Lung (tissue), 12 donors: ENCODE results near the gene NACC1. TPM values are rescaled to one million over a fixed set of nuclear protein-coding genes. Genes with fewer than 3 reads are reported as not detected.

ENCODE experiments used
- ATAC-seq: fragments of 200-7000 bp; cut with Tn5 transposase; one replicate; pipeline ENCODE4 v1.9.1; 2020; ENCODE audit warnings: moderate number of reproducible peaks; ENCODE audit not compliant: insufficient read depth, low FRiP score
- DNase-seq, 3 donors: peaks; one replicate each; pipeline ENCODE4 v3.0.0-alpha.2; 2013 to 2017
- H3K27ac ChIP-seq, 2 donors: one replicate each; pipeline ENCODE4 v1.5.1; 2013; ENCODE audit warnings: mild to moderate bottlenecking in 2 of 2, moderate library complexity in 2 of 2, control low read depth in 1 of 2, inconsistent platforms in 1 of 2, low read depth in 1 of 2, low read length in 1 of 2
- H3K27me3 ChIP-seq, 3 donors: one replicate each; pipeline ENCODE4 v1.5.1; 2013; ENCODE audit warnings: low read length in 2 of 3; ENCODE audit not compliant: control insufficient read depth in 3 of 3, insufficient read depth in 3 of 3
- H3K36me3 ChIP-seq, 4 donors: one replicate each; pipeline ENCODE4 v1.5.1; 2013; ENCODE audit warnings: low read length in 4 of 4, mild to moderate bottlenecking in 1 of 4, moderate library complexity in 1 of 4; ENCODE audit not compliant: control insufficient read depth in 4 of 4, insufficient read depth in 4 of 4
- H3K4me1 ChIP-seq, 5 donors: one replicate each; pipeline ENCODE4 v1.5.1; 2013; ENCODE audit warnings: low read length in 5 of 5, mild to moderate bottlenecking in 2 of 5, moderate library complexity in 1 of 5; ENCODE audit not compliant: control insufficient read depth in 5 of 5, insufficient read depth in 5 of 5
- H3K4me3 ChIP-seq: one replicate; pipeline ENCODE4 v1.5.1; 2013; ENCODE audit warnings: mild to moderate bottlenecking, control low read depth, moderate library complexity
- H3K9ac ChIP-seq, 2 donors: one replicate each; pipeline ENCODE4 v1.5.1; 2013; ENCODE audit warnings: low read length in 2 of 2, control low read depth in 1 of 2; ENCODE audit not compliant: insufficient read depth in 1 of 2
- H3K9me3 ChIP-seq, 4 donors: one replicate each; pipeline ENCODE4 v1.5.1; 2013; ENCODE audit warnings: low read length in 3 of 4, mild to moderate bottlenecking in 1 of 4, moderate library complexity in 1 of 4; ENCODE audit not compliant: control insufficient read depth in 4 of 4, insufficient read depth in 3 of 4
- CTCF ChIP-seq: IDR thresholded peaks from 2 replicates; pipeline ENCODE4 v1.5.1; 2012; ENCODE audit warnings: mild to moderate bottlenecking; ENCODE audit errors: control extremely low read depth, extremely low read depth
- WGBS, 2 donors: extraction: QIAGEN DNeasy Blood & Tissue Kit; methylation state at CpG; one replicate each; pipeline ENCODE4 v1.1.7; 2013; 5-methylcytosine and 5-hydroxymethylcytosine counted together
- polyA plus RNA-seq, 2 donors: library from polyadenylated mRNA; stranded (reverse); fragments of 200-250 nt; gene quantifications; one replicate each; pipeline ENCODE4 v1.2.1, GENCODE V29; 2013
- total RNA-seq, 2 donors: library from RNA; depleted of rRNA in 1 of 2; stranded (reverse); fragments of >200 nt in 1 of 2; gene quantifications; one replicate each; pipeline ENCODE4 v1.2.1, GENCODE V29; 2014 to 2021
- donor health status: control.
- donor health status: control.
- donor health status: Bipolar disorder and iron deficiency.
- donor health status: healthy.
- donor health status: DM: yes; HTN: yes; CAD: no.

NACC1 gene
- total and polyA plus RNA-seq, 4 donors: 18.4 to 94.8 (median 58.2) TPM

GRCh38 chr19:13087795-13088537 is 30.1 kb upstream of the NACC1 start:
- Histone ChIP-seq H3K27me3 (no peaks in the 10 kb centered on the region), H3K4me1 (peaks cover 0 to 41% (median 13%) of the 10 kb centered on the region in 5 donors), H3K9me3 (no peaks in the 10 kb centered on the region), H3K27ac (no peak overlapping the region), H3K36me3 (peaks cover 0 to 25% (median 16%) of the 10 kb centered on the region in 4 donors), H3K9ac (no peak overlapping the region), H3K4me3 (no peak overlapping the region)
- WGBS, 2 donors: 89 to 92% methylated on average over 35 to 37 of the region's 37 CpGs
- ATAC-seq: no peak
- no peak for TF ChIP-seq CTCF
- DNase-seq: no peak

GRCh38 chr19:13089139-13089856 is 28.8 kb upstream of the NACC1 start:
- Histone ChIP-seq H3K4me1 (peaks cover 0 to 52% (median 13%) of the 10 kb centered on the region in 5 donors), H3K9me3 (no peaks in the 10 kb centered on the region), H3K4me3 (no peak overlapping the region), H3K27ac (peak overlapping the region in 1 of 2 donors; percentile 40), H3K27me3 (no peaks in the 10 kb centered on the region), H3K36me3 (peaks cover 0 to 19% (median 13%) of the 10 kb centered on the region in 4 donors), H3K9ac (no peak overlapping the region)
- no peak for DNase-seq
- 86 to 91% methylated on average over 5 of the region's 5 CpGs for WGBS, 2 donors
- no peak for TF ChIP-seq CTCF
- no peak for ATAC-seq

GRCh38 chr19:13089857-13090507 is 28.1 kb upstream of the NACC1 start:
- H3K27ac ChIP-seq: peak overlapping the region in 1 of 2 donors; percentile 40
- no peaks in the 10 kb centered on the region for H3K9me3 ChIP-seq
- DNase-seq: no peak
- no peak for ATAC-seq
- TF ChIP-seq CTCF: no peak
- WGBS, 2 donors: 80 to 91% methylated on average over 12 of the region's 12 CpGs
- peaks cover 0 to 22% (median 11%) of the 10 kb centered on the region in 4 donors for H3K36me3 ChIP-seq
- no peaks in the 10 kb centered on the region for H3K27me3 ChIP-seq
- H3K4me1 ChIP-seq: peaks cover 0 to 55% (median 13%) of the 10 kb centered on the region in 5 donors
- no peak overlapping the region for H3K4me3 ChIP-seq
- H3K9ac ChIP-seq: no peak overlapping the region
